GM21619 (cell line): ENCODE measurements around the gene SYT10.
"Not testable (repeated sequence)": the region's sequence is repeated elsewhere in the genome, so short reads cannot be mapped to it uniquely, and the experiment has no call there.

Experiments
- ATAC-seq: cut with Tn5 transposase; IDR thresholded peaks from one replicate; pipeline ENCODE4 v1.9.1; 2021; ENCODE audit not compliant: unreplicated experiment

Gene SYT10, protein sequence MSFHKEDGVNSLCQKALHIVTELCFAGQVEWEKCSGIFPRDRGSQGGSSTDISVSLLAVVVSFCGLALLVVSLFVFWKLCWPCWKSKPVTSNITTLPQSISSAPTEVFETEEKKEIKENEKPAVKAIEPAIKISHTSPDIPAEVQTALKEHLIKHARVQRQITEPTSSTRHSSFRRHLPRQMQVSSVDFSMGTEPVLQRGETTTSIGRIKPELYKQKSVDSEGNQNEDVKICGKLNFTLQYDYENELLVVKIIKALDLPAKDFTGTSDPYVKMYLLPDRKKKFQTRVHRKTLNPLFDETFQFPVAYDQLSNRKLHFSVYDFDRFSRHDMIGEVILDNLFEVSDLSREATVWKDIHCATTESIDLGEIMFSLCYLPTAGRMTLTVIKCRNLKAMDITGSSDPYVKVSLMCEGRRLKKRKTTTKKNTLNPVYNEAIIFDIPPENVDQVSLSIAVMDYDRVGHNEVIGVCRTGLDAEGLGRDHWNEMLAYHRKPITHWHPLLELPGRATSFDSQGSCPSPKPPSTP

DNA sequence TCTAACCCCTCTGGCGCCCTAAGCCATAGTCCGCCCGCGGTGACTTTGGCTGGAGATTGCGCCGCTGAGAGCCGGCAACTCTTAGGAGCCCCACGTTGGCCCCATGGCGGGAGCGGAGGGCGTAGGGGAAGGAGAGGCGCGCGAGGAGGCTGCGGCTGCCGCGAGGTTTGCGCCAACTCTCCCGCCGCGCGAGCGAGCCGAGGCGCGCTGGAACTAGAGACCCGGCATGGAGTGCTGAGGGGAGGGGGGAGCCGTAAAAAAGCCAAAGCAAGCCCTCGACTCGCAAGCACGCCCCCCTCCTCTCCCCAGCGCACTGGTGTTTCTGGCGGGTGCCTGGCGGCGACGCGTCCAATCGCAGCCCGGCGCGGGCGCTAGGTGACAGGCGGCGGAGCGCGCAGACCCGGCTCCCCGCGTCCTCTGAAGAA lies at the start of gene SYT10:
Gene SYT10, minus strand, starts transcription at position 233 of the 425 bp plus-strand sequence. CDS start 297 bp downstream, outside the sequence.
- no peak for ATAC-seq

DNA sequence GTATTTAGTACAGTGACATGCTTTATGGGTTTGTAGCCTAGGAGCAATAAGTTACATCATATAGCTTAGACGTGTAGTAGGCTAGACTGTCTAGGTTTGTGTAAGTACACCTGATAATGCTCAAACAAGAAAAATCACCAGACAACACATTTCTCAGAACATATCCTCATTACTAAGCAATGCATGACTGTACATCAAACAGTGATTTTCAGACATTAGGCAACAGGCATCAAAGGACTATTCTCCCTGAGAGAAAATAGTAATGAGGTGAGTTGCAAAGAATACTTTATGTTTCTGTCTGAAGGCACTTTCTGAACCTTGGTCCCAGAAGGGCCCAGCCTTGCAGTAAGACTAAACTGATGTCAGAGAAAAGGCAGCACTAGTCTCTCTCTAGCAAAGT lies 48.4 kb upstream of the SYT10 start:
- no peak for ATAC-seq

DNA sequence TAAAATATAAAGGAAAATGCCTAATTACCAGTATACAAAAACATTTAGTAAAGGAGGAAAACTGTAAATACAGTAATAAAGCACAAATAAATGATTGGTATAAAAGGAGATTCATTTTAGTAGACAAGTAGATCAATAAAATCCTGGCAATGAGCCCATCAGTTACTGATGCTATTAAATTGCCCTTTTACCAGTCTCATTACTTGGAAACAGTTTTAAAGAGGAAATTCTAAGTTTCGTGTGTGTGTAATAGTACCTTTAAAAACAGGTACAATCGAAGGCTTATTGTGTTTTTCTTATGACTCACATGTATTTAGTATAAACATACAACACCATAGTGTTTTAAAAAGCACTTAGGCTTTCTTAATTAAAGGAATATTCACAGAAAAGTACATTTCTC lies 46.4 kb upstream of the SYT10 start:
- ATAC-seq, result no peak

DNA sequence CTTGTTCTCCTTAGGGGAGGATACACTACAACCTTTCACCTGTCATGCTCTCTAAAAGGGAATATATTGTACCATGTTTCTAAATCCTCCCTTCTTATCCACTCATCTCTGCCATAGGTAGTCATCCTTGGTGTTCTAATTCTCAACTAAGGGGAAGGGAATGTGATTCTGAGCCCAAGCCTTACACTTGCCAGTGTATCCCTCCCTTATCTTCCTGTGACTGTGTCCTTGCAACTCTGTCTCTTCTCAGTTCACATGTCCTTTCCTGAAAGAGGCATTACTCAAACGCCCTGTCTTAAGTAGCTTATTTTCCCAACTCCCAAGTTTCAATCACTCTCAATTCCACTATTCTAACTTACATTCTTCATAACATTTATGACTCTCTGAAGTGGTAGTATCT lies 44.5 kb upstream of the SYT10 start:
- no peak for ATAC-seq

DNA sequence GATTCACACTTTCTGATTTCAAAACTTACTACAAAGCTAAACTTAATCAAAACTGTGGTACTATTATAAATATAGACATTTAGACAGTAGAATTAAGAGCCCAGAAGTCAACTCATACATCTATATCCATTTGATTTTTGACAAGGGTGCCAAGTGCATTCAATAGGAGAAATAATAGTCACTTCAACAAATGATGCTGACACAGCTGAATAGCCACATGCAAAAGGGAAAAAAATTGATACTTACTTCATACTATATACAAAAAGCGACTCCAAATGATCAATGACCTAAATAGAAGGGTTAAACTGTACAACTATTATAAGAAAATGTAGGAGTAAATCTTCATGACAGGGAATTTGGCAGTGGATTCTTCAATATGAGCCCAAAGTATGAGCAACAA lies 40.7 kb upstream of the SYT10 start:
- no peak for ATAC-seq

DNA sequence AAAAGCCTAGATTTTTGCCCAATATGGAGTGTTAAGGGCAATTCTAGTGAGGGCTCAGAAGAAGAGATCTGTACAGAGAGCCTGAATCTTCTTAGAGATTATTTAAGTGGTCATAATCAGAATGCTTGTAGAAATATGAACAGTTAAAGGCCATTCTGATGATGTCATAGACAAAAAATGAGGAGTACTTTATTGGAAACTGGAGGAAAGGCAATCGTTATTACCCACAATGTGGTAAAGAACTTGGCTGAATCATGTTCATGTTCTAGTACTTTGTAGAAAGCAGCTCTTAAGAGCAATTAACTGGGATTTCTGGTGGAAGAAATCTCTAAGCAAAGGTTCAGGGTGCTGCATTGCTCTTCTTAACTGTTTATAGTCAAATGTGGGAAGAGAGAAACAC lies 36.4 kb upstream of the SYT10 start:
- ATAC-seq, result no peak

DNA sequence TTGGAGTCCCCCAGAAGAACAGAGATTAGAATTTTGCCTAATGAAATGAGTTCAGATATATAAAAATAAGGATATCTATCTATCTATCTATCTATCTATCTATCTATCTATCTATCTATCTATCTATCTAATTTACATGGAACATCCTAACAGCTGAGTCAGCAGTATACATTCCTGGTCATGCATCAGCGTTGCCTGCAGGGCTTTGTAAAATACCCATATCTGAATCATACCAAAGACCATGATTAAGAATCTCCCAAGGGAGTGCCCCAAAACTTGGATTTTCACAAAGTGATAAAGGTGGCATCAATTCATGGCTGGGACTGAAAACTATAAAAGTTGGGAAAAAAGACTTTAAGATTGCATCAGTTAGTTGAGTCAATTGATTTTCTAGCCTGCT lies 32.7 kb upstream of the SYT10 start:
- ATAC-seq, result no peak

DNA sequence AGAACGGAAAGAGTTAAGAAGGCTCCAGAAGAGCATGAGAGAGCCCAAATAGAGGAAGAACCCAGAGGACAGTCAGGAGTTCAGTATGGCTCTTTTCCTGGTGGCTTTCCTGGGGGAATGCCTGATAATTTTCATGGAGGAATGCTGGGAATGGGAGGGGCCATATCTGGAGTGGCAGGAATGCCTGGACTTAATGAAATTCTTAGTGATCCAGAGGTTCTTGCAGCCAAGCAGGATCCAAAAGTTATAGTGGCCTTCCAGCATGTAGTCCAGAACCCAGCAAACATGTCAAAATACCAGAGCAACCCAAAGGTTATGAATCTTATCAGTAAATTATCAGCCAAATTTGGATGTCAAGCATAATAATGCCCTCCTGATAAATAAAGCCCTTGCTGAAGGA lies 15.5 kb upstream of the SYT10 start:
- ATAC-seq, result no peak

DNA sequence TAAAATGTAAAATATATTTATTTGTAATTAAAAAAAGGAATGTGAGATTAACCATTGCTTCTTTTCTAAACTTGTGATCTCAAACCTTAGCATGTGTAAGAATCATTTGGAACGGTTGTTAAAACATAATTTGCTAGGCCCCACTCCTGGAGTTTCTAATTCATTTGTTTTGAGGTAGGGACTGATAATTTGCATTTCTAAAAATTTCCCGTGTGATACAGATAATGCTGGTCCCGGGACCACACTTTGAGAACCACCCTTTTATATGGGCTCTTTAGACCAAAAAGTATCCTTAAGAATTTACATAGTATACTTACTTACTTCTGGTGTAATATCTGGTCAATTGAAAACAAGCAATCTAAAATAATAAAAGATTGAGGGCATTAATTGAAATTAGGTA lies 10.9 kb upstream of the SYT10 start:
- no peak for ATAC-seq

DNA sequence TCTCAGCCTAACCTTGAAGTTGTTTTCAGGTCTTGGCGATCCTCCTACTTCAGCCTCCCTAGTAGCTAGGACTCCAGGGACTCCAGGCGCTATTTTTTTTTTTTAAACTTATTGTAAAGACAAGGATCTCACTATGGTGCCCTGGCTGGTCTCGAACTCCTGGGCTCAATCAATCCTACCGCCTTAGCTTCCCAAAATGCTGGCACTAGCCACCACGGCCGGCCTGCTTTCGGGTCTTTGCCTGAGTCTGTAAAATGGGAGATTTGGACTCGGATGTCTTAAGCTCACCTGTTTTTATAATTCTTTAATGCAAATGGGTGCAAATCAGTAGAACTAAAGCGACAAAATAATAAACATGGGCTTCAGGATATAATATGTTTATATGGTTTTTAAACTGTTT lies 858 bp upstream of the SYT10 start:
- ATAC-seq, result no peak

DNA sequence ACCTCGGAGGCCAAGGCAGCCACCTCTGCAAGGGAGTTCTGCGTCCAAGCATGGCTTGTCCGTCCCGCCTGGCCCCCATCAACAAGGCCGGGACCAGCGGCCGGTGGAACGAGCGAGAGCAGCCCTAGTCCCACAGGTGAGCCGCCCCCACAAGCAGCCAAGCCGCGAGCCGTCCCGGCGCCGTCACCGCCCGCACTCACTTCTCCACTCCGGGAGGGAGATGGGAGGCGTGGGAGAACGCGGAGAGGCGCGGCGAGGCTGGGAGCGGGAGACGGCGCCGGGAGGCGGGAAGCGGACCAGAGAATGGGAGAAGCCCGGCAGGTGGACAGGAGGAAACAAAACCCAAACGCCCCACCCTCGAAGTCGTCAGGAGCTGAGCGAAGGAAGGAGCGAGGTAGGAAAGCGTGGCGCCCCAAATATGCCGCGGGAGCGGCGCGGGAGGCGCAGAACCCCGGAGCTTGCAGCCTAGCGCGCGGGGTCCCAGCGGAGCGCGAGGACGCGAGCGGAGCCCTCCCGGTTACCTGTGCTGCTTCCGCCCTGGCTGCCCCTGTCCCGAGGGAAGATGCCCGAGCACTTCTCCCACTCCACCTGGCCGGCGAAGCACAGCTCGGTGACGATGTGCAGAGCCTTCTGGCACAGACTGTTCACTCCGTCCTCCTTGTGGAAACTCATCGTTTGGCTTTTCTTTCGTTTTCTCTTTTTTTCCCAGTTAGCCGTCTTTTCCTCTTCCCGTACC lies 600 bp downstream of the SYT10 start:
- no peak for ATAC-seq

DNA sequence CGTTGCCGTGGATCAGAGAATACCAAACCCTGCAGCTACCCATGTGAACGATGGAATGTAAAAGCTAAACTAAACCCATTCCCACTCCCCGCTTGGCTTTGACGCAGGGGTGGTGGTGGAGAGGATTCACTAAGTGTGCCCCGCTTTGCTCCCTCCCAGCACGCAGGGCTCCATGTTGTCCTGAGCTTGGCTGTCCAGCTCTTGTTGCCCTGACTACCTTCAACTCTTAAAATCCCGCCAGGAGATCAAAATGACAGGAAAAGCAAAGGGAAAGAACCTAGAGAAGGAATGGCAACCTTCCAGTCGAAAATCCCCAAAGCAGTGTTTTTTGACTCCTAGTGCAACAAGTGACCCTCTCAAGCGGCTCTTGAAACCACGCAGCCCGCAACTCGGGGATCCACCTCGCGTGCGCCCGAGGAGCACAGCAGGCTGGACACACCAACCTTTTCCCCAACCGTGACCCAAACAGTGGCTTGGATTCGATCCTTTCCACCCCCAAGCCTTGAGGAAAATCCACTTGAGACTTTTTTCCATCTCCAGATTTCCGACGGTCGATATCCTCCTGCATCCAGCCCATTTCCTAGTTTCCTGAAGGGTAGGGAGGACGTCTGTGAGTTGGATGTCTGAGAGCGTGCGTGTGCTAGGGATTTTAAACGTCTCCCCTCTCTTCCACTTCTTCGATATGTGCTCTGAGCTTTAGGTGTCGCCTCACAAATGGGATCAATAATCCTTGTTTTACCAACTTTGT lies 1.4 kb downstream of the SYT10 start:
- ATAC-seq, result no peak

DNA sequence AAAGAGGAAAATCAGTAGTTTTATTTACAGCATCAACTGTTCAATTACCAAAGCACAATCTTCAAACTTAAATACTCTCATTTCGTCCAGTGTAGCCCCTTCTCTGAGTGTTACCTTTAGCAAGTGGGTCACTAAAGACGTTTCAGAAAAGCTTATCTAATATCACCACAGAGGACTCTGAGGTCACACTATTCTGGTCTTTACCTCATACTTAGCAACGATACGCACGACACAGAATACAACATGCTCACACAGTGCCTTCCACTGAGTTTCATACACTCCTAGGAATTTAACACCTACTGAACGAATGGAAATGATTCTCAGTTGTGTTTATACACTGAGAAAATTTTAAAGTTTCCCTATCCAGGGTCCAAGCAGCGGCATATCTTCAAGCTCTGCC lies 2.0 kb downstream of the SYT10 start:
- ATAC-seq, result no peak

DNA sequence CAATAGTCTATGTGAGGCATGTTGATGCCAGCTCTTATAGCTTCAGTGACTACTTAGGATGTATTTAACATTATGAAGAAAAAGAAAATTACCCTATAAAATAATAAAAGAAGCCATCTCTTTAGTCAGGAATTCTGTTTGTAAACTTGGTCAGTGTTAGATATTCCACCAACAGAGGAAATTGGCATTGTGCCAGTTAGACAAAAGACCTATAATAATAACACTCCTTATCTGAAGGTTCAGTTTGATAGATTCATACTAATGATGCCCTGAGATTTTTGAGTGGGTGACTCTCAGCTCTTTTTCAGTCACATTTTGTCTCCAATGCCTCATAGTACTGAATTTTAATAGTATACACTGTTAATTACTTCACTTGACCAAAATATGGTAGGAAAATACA lies 6.6 kb downstream of the SYT10 start:
- ATAC-seq, result no peak

DNA sequence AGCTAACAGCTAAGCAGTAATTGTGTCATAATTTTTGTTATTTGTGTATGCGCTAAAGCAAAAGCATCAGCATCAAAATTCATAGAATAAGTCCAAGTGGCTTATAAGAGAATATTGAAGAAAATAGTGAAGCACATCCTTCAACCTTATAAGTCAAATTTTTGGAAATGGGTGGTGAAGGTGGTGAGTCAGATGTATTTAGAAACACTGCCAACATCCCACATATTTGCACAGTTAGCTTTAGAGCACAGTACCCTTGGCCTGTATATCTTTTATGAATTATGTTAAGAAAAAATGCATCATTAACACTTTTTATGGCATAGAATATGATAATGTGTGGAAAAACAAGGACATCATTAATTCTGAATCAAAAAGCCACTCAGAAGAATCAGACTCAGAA lies 8.0 kb downstream of the SYT10 start:
- no peak for ATAC-seq

DNA sequence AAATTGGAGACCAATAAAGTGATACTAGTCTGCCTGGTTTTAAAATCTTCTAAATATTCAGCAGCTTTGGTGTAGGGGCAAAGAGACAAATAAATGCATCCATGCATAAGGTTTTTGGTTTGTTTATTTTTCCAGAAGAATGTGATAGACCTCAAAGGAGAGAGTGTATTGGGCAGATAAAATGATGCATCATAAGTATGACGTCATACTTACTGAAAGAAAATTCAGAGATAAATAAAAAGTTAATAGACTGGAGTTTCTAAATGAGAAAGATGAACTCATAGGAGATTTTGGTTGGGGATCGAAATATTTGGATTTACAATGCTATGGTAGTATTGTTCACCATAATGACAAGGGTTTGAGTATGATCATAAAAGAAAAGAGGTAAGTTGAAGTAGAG lies 10.2 kb downstream of the SYT10 start:
- no peak for ATAC-seq

DNA sequence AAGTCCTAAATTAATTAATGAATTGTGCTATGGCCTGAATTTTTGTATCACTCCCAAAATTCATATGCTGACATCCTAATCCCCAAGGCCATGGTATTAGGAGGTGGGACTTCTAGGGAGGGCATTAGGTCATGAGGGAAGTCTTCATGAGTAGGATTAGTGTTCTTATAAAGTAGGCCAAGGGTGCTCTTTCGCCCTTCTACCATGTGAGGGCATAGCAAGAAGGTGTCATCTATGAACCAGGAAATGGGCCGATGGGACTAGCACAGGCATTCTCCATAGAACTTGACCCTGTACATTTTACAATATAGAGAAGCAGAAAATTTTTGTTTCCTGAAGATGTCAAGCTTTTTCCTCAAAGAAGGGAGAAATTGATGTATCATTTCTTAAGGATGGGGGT lies 12.5 kb downstream of the SYT10 start:
- no peak for ATAC-seq

DNA sequence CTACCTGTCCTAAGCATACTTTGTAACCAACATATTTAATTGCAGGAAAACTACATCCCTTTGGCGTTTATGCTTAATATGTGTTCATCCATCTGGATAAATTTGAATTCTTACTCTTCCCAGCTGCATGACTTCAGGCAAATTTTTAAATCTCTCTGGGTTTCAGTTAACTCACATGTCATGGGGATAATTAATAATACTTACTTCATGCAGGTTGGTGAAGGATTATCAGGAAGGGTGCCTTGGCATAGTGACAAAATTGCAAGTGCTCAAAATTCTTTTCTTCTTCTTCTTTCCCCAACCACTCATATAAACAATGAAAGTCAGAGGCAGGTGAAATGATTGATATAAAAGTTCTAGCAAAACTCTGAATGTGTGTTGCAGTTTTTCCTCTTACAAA lies 15.9 kb downstream of the SYT10 start:
- no peak for ATAC-seq

DNA sequence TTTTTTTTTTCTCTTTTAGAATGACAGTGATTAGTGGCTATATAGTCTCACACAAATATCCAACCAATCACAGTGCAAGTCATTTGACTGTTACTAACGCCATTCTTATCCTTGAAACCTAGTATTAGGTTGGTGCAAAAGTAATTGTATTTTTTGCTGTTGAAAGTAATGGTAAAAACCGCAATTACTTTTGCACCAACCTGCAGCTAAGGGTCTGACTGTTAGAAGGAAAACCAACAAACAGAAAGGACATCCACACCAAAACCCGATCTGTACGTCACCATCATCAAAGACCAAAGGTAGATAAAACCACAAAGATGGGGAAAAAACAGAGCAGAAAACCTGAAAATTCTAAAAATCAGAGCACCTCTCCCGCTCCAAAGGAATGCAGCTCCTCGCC lies 27.2 kb downstream of the SYT10 start:
- ATAC-seq, result not testable (repeated sequence)

DNA sequence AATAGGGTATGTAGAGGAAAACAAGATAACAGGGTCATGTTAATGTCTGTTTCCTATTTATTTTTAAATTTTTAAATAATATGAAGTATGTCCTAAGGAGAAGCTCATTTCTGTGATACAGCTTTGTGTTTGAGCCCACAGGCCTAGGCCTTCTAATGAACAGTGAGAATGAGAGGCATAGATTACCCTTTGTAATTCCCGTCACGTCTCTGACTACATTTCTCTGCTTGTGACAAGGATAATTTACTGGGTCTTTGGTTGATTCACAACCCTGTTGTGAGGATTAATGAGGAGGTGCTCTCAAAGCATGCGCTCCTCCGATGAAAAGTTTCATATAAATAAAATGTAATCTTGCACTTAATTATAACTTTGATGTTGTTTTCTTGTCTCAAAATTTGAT lies 56.1 kb downstream of the SYT10 start:
- no peak for ATAC-seq

DNA sequence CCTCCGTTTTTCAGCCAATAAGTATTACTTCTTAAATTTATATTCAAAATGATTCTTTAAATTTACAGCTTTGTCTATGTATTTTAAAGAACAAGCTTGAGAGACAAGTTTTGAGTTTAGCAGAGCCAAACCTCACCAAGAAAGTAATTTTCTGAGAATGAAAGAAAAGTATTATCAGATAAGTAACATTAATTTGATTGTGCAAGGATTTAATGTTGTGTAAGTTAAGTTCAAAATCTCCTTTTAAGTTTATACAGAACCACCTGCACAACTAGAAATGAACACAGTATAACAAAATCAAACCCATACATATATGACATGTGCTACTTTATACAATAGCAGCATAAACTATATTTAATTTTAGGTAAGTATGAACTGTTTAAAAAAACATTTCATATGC lies 63.5 kb downstream of the SYT10 start:
- ATAC-seq, result no peak

DNA sequence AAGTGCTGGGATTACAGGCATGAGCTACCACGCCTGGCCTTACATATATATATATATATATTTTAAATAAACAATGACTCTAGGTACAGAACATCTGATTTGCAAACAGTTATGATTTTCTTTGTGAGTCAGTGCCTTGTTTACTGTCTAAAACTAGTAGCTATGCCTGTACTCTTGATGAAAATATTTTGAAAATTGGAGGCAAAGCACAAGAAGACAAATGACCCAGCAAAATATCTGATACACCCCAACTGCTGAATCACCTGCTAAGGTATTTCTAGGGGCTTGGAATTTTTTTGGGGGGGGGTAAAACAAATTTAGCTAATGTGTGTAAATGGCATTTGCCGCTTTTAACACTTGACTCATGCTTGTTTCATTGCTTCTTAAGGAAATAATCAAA lies 69.3 kb downstream of the SYT10 start:
- no peak for ATAC-seq
